Pancreas (tissue), 10 donors: ENCODE results near the gene CASTOR1. TPM values are rescaled to one million over a fixed set of nuclear protein-coding genes. Genes with fewer than 3 reads are reported as not detected.
A peak's percentile ranks its signal among the peaks of the same experiment; 100 is the strongest.

Experiments used
- ATAC-seq, 4 donors: fragments of 200-7000 bp; cut with Tn5 transposase; one replicate each; pipeline versions ENCODE4 v1.8.0 to v1.9.1; 2020; ENCODE audit warnings: mild to moderate bottlenecking in 4 of 4, moderate library complexity in 4 of 4
- DNase-seq, 6 donors: peaks; one replicate each; pipeline ENCODE4 v3.0.0-alpha.2; 2020
- FAIRE-seq: peaks from 2 replicates; lab custom pipeline; 2012; peaks lifted over from hg19 to GRCh38; lab: Jason Lieb, UNC
- H3K27ac ChIP-seq, 4 donors: fragments of 200-600 bp; sonication (generic); 1 replicate in 3 of 4; 2 replicates in 1 of 4; pipeline versions ENCODE4 v1.5.0 to v1.8.0; 2020
- H3K27me3 ChIP-seq, 4 donors: fragments of 200-600 bp; one replicate each; pipeline ENCODE4 v1.8.0; 2021
- H3K36me3 ChIP-seq, 3 donors: fragments of 200-600 bp; sonication (generic) in 1 of 3; one replicate each; pipeline versions ENCODE4 v1.5.0 to v1.8.0; 2020 to 2021
- H3K4me1 ChIP-seq, 3 donors: fragments of 200-600 bp; one replicate each; pipeline ENCODE4 v1.8.0; 2021
- H3K4me3 ChIP-seq, 4 donors: fragments of 200-600 bp; sonication (generic) in 2 of 4; one replicate each; pipeline versions ENCODE4 v1.5.0 to v1.8.0; 2020 to 2021
- H3K9me3 ChIP-seq, 4 donors: fragments of 200-600 bp; one replicate each; pipeline ENCODE4 v1.8.0; 2021
- CTCF ChIP-seq, 4 donors: fragments of 200-600 bp; sonication (generic) in 3 of 4; IDR thresholded peaks; one replicate each; pipeline versions ENCODE4 v1.5.0 to v1.8.0; 2021; ENCODE audit warnings: antibody characterized with exemption in 4 of 4
- WGBS, 2 donors: extraction: QIAGEN DNeasy Blood & Tissue Kit; methylation state at CpG; one replicate each; pipeline ENCODE4 v1.1.7; 2013; 5-methylcytosine and 5-hydroxymethylcytosine counted together
- intact Hi-C, 3 donors: fragments of 100-400 bp; cut with DNase I; formaldehyde crosslinking; loops; one replicate each; pipeline versions ENCODE4 v1.11.1 to v1.14.2; 2022
- polyA plus RNA-seq, 2 donors: library from polyadenylated mRNA; stranded (reverse); fragments of 200-250 nt; gene quantifications; one replicate each; pipeline ENCODE4 v1.2.3, GENCODE V29; 2013
- total RNA-seq, 6 donors: library from RNA; stranded (reverse); fragmentation: NEBNext Ultra II Directional in 4 of 6; extraction: Animal tissue kit (Norgen Biotek cat#: 25700) in 4 of 6; gene quantifications; one replicate each; pipeline versions ENCODE4 v1.2.1 to v1.2.4, GENCODE V29; 2021 to 2023
- donor health status: healthy with polysubstance abuse.
- donor health status: DM: no; HTN: no; CAD: no; lungs with moderate emphysema.
- donor health status: DM: no; HTN: no; CAD: no.
- donor health status: control.
- donor health status: control.
- donor health status: Bipolar disorder and iron deficiency.
- donor health status: DM: yes; HTN: yes; CAD: no.
- donor health status: DM: no; HTN: no; CAD: no.
- donor health status: DM: no; HTN: no; CAD: no.
- donor health status: DM: yes; HTN: yes; CAD: no.

The CASTOR1 gene
- total and polyA plus RNA-seq, 8 donors: 1.8 to 8.3 (median 4.2) TPM

GRCh38 chr22:30279932-30280331, 9.4 kb downstream of the CASTOR1 start:
- no peak for DNase-seq
- intact Hi-C loops: no loop called here
- 66 to 73% methylated on average over 5 of the region's 5 CpGs for WGBS, 2 donors
- H3K27ac ChIP-seq: no peak overlapping the region
- H3K9me3 ChIP-seq: no peaks in the 10 kb centered on the region
- H3K36me3 ChIP-seq: no peaks in the 10 kb centered on the region
- H3K4me3 ChIP-seq: no peak overlapping the region
- no peak for FAIRE-seq
- no peaks in the 10 kb centered on the region for H3K27me3 ChIP-seq
- TF ChIP-seq CTCF (IDR thresholded peaks at IDR 0.05): no peak
- ATAC-seq: no peak
- no peaks in the 10 kb centered on the region for H3K4me1 ChIP-seq

GRCh38 chr22:30279046-30279788, 10.1 kb downstream of the CASTOR1 start:
- Histone ChIP-seq H3K36me3 (no peaks in the 10 kb centered on the region), H3K27ac (no peak overlapping the region), H3K4me1 (no peaks in the 10 kb centered on the region), H3K27me3 (no peaks in the 10 kb centered on the region), H3K9me3 (no peaks in the 10 kb centered on the region), H3K4me3 (no peak overlapping the region)
- ATAC-seq (peak in 2 of 4 donors; percentile 56 to 60), FAIRE-seq (no peak), DNase-seq (peak in 1 of 6 donors; percentile 35)
- intact Hi-C loops: no loop called here
- 63 to 76% methylated on average over 16 of the region's 16 CpGs for WGBS, 2 donors
- TF ChIP-seq CTCF (IDR thresholded peaks at IDR 0.05): no peak

DNA sequence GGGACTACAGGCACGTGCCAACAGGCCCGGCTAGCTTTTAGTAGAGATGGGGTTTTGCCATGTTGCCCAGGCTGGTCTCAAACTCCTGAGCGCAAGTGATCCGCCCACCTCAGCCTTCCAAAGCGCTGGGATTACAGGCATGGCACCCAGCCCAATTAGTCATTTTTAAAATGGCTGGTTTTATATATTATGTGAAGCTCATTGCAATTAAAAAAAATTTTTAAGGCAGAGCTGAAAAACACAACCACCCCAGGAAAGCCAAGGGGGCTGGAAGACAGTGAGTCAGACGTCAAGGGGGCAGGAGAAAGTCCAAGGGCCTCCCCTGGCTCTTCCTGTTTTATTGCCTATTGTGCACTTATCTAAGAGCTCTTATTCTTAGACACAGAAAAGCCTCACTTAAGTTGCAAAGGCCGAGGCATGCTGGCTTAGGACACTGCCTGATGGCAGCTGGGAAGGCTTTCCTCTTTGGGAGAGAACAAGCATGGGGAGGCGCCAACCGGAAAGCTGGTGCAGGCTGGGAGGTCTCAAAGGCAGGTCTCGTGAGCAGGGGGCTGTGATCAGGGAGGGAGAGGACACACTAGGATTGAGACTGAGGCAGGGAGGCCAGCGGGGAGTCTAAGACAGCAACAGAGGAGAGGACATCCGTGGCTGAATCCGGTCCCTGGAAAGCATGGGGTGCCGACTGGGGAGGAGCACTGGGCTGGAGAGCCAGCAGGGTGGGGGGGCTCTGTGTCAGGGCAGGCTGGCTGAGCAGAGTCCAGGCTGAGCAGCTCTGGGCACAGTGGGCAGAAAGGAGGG, 11.6 kb downstream of the CASTOR1 start:
- Histone ChIP-seq H3K27ac (peak overlapping the region in 1 of 4 donors; percentile 19), H3K4me1 (no peaks in the 10 kb centered on the region), H3K9me3 (no peaks in the 10 kb centered on the region), H3K36me3 (no peaks in the 10 kb centered on the region), H3K4me3 (no peak overlapping the region), H3K27me3 (no peaks in the 10 kb centered on the region)
- intact Hi-C loops: no loop called here
- no peak for FAIRE-seq
- peak in 1 of 6 donors; percentile 49 for DNase-seq
- WGBS, 2 donors: 73 to 81% methylated on average over 14 of the region's 14 CpGs
- peak in 3 of 4 donors; percentile 22 to 49 (median 33) for ATAC-seq
- no peak for TF ChIP-seq CTCF (IDR thresholded peaks at IDR 0.05)

- Histone ChIP-seq H3K4me3 (no peak overlapping the region), H3K27me3 (no peaks in the 10 kb centered on the region), H3K27ac (no peak overlapping the region), H3K36me3 (no peaks in the 10 kb centered on the region), H3K4me1 (no peaks in the 10 kb centered on the region), H3K9me3 (no peaks in the 10 kb centered on the region)
- 63 to 76% methylated on average over 8 of the region's 8 CpGs for WGBS, 2 donors
- no peak for TF ChIP-seq CTCF (IDR thresholded peaks at IDR 0.05)
- no peak for ATAC-seq
- peak in 1 of 6 donors; percentile 23 for DNase-seq
- no peak for FAIRE-seq
- intact Hi-C loops: no loop called here
Observed at GRCh38 chr22:30276039-30276438, 13.3 kb downstream of the CASTOR1 start.
